MM.1S (cell line): ENCODE measurements around the gene TFAP2A.

Experiments used
- DNase-seq: peaks from one replicate; pipeline ENCODE4 v3.0.0-alpha.2; 2015
- H2AFZ ChIP-seq: fragments of 300-600 bp; sonication (generic); 2 replicates; pipeline ENCODE4 v1.6.0; 2016; ENCODE audit warnings: antibody characterized with exemption, low read length
- H3F3A ChIP-seq: fragments of 300-600 bp; sonication (generic); 2 replicates; pipeline ENCODE4 v1.6.1; 2016; ENCODE audit warnings: mild to moderate bottlenecking, antibody characterized with exemption, low read length, moderate library complexity, mixed read lengths; ENCODE audit not compliant: insufficient read depth
- H3K27ac ChIP-seq: fragments of 300-600 bp; sonication (generic); 2 replicates; pipeline ENCODE4 v1.5.1; 2016; ENCODE audit warnings: mild to moderate bottlenecking, low read length
- H3K27me3 ChIP-seq: fragments of 300-600 bp; sonication (generic); replicated peaks from 2 replicates; pipeline ENCODE4 v1.6.0; 2016; ENCODE audit warnings: low read length; ENCODE audit not compliant: insufficient read depth
- H3K36me3 ChIP-seq: fragments of 300-600 bp; sonication (generic); replicated peaks from 2 replicates; pipeline ENCODE4 v1.6.1; 2016; ENCODE audit warnings: mild to moderate bottlenecking, low read length, mixed read lengths; ENCODE audit not compliant: insufficient read depth
- H3K4me1 ChIP-seq: fragments of 300-600 bp; sonication (generic); 2 replicates; pipeline ENCODE4 v1.6.1; 2016; ENCODE audit warnings: low read length, mixed read lengths
- H3K4me2 ChIP-seq: fragments of 300-600 bp; sonication (generic); 2 replicates; pipeline ENCODE4 v1.6.0; 2016; ENCODE audit warnings: low read depth, low read length
- H3K4me3 ChIP-seq: fragments of 300-600 bp; sonication (generic); 2 replicates; pipeline ENCODE4 v1.5.1; 2016; ENCODE audit warnings: low read length, mixed read lengths
- H3K79me2 ChIP-seq: fragments of 300-600 bp; sonication (generic); 2 replicates; pipeline ENCODE4 v1.6.1; 2016; ENCODE audit warnings: mixed run types, low read length, mixed read lengths
- H3K9ac ChIP-seq: fragments of 300-600 bp; sonication (generic); 2 replicates; pipeline ENCODE4 v1.6.1; 2016; ENCODE audit warnings: low read length, mixed read lengths
- H3K9me2 ChIP-seq: fragments of 300-600 bp; sonication (generic); replicated peaks from 2 replicates; pipeline ENCODE4 v1.6.1; 2016; ENCODE audit warnings: mild to moderate bottlenecking, low read length, mixed read lengths; ENCODE audit not compliant: insufficient read depth
- H3K9me3 ChIP-seq: fragments of 300-600 bp; sonication (generic); replicated peaks from 2 replicates; pipeline ENCODE4 v1.6.1; 2016; ENCODE audit warnings: mild to moderate bottlenecking, low read length, mixed read lengths; ENCODE audit not compliant: insufficient read depth
- H4K20me1 ChIP-seq: fragments of 300-600 bp; sonication (generic); 2 replicates; pipeline ENCODE4 v1.6.1; 2016; ENCODE audit warnings: mild to moderate bottlenecking, low read length, moderate library complexity, mixed read lengths; ENCODE audit not compliant: insufficient read depth
- CTCF ChIP-seq: fragments of 300-600 bp; sonication (generic); IDR thresholded peaks from 2 replicates; pipeline ENCODE4 v1.5.1; 2016; ENCODE audit warnings: antibody characterized with exemption, low read length, mixed read lengths
- EZH2 ChIP-seq: fragments of 300-600 bp; sonication (generic); optimal IDR thresholded peaks from 2 replicates; pipeline ENCODE3; 2017; ENCODE audit warnings: low read depth, mild to moderate bottlenecking, antibody characterized with exemption, low read length, mixed read lengths
- EZH2phosphoT487 ChIP-seq: fragments of 300-600 bp; sonication (generic); IDR thresholded peaks from 2 replicates; pipeline ENCODE4 v1.6.1; 2018; ENCODE audit warnings: antibody characterized with exemption, low read length

TFAP2A gene

GRCh38 chr6:10401004-10401536 lies 13.8 kb downstream of the TFAP2A start:
- DNase-seq = no peak
- H3F3A ChIP-seq = peaks cover 6% of the 10 kb centered on the region; the same call in 1 of the 2 replicates
- H3K4me2 ChIP-seq = no peak overlapping the region
- H3K4me3 ChIP-seq = no peak overlapping the region
- 0 out of 2 replicates have a peak, but pooled peaks cover 8% of the 10 kb centered on the region for H3K4me1 ChIP-seq
- H2AFZ ChIP-seq = no peak overlapping the region
- H3K9ac ChIP-seq = no peak overlapping the region
- H3K27me3 ChIP-seq = no peaks in the 10 kb centered on the region
- no peaks in the 10 kb centered on the region for H4K20me1 ChIP-seq
- TF ChIP-seq EZH2phosphoT487 = no peak
- TF ChIP-seq CTCF = no peak
- no peak for TF ChIP-seq EZH2
- peaks cover 5% of the 10 kb centered on the region for H3K79me2 ChIP-seq
- no peaks in the 10 kb centered on the region for H3K36me3 ChIP-seq
- no peak overlapping the region for H3K27ac ChIP-seq
- H3K9me2 ChIP-seq = no peaks in the 10 kb centered on the region
- H3K9me3 ChIP-seq = no peaks in the 10 kb centered on the region

- no peaks in the 10 kb centered on the region for H3K27me3 ChIP-seq
- H2AFZ ChIP-seq = no peak overlapping the region
- no peak for TF ChIP-seq CTCF
- no peak for TF ChIP-seq EZH2
- no peak for TF ChIP-seq EZH2phosphoT487
- no peak overlapping the region for H3K27ac ChIP-seq
- H3K4me2 ChIP-seq = no peak overlapping the region
- no peaks in the 10 kb centered on the region for H3K9me2 ChIP-seq
- no peak overlapping the region for H3K4me3 ChIP-seq
- DNase-seq = no peak
- H3F3A ChIP-seq = peaks cover under 1% of the 10 kb centered on the region; the same call in 1 of the 2 replicates
- H3K79me2 ChIP-seq = peaks cover 5% of the 10 kb centered on the region
- no peaks in the 10 kb centered on the region for H4K20me1 ChIP-seq
- no peaks in the 10 kb centered on the region for H3K36me3 ChIP-seq
- H3K9me3 ChIP-seq = no peaks in the 10 kb centered on the region
- H3K4me1 ChIP-seq = 0 out of 2 replicates have a peak, but pooled peaks cover 8% of the 10 kb centered on the region
- H3K9ac ChIP-seq = no peak overlapping the region
Measured at GRCh38 chr6:10400330-10400729, 14.5 kb downstream of the TFAP2A start.

GRCh38 chr6:10399451-10399850 lies 15.4 kb downstream of the TFAP2A start:
- H3K9ac ChIP-seq = no peak overlapping the region
- no peak for TF ChIP-seq EZH2phosphoT487
- TF ChIP-seq EZH2 = no peak
- no peak for TF ChIP-seq CTCF
- 0 out of 2 replicates have a peak, but pooled peaks cover 4% of the 10 kb centered on the region for H3K4me1 ChIP-seq
- no peaks in the 10 kb centered on the region for H3K9me2 ChIP-seq
- H3K4me3 ChIP-seq = no peak overlapping the region
- no peaks in the 10 kb centered on the region for H3F3A ChIP-seq
- no peaks in the 10 kb centered on the region for H3K36me3 ChIP-seq
- no peaks in the 10 kb centered on the region for H3K27me3 ChIP-seq
- H3K79me2 ChIP-seq = no peaks in the 10 kb centered on the region
- no peak for DNase-seq
- no peak overlapping the region for H2AFZ ChIP-seq
- H3K27ac ChIP-seq = no peak overlapping the region
- no peaks in the 10 kb centered on the region for H3K9me3 ChIP-seq
- H3K4me2 ChIP-seq = no peak overlapping the region
- no peaks in the 10 kb centered on the region for H4K20me1 ChIP-seq
